Activated CD4-positive, CD25-positive, alpha-beta regulatory T cell treated with anti-CD3 and anti-CD28 coated beads, Interleukin-2, amount 50 U/mL, for 72 hours (primary cell): Measurements from ENCODE around the gene DIRAS1.
"Not testable (repeated sequence)": the region's sequence is repeated elsewhere in the genome, so short reads cannot be mapped to it uniquely, and the experiment has no call there.

Experiments used
- DNase-seq: peaks from one replicate; pipeline ENCODE4 v3.0.0; 2021

The DIRAS1 gene

DNA sequence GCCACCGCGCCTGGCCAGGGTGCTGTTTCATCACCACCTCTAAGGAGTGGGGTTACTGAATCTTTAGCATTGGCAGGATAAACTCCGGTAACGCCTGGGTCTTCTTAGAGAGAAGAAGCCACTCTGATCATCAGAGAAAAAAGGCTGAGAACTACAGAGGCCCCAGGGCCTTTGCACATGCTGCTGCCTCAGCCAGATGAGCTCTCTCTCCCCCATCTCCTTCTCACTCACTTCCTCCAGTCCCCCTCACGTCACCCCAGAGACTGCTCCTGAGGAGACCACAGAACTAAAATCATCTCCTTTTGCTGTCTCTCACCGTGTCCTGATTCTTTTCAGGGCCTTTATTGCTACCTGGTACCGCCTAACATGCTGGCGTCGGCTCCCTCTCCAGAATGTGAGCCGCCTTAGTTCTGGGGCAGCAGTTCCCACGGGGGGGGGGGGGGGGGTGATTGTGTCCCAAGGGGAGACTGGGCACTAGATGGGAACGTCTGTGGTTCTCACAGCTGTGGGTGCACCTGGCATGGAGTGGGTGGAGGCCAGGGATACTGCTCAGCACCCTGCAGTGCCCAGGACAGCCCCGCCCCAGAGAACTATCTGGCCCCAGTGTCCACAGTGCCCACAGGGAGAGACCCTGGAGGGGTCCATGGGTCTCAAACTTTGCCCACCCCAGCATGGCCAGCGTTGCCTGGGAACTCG is 5.1 kb upstream of the DIRAS1 start:
- DNase-seq = no peak

- DNase-seq = no peak
Measured at GRCh38 chr19:2724148-2724557, 3.0 kb upstream of the DIRAS1 start.

GRCh38 chr19:2723747-2724146 is 2.6 kb upstream of the DIRAS1 start:
- no peak for DNase-seq

DNA sequence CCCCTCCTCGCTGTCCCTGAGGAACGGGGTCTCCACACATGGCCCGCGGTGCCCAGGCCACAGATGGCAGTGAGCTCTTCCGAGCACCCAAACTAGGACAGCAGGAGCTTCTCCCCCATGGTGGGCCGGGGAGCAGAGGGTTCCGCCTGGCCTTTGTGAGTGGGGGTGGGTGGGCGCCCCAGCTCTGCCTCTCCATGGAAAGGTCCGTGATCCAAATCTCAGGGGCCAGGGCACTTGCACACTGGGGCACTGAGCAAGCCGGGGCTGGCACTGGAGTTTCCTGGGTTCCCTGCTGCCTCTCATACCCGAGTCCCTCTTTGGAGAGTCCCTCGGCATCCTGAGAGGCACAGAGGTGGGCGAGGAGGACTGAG is 2.2 kb upstream of the DIRAS1 start:
- no peak for DNase-seq

- DNase-seq = no peak
Measured at GRCh38 chr19:2722541-2723344, 1.6 kb upstream of the DIRAS1 start.

DNA sequence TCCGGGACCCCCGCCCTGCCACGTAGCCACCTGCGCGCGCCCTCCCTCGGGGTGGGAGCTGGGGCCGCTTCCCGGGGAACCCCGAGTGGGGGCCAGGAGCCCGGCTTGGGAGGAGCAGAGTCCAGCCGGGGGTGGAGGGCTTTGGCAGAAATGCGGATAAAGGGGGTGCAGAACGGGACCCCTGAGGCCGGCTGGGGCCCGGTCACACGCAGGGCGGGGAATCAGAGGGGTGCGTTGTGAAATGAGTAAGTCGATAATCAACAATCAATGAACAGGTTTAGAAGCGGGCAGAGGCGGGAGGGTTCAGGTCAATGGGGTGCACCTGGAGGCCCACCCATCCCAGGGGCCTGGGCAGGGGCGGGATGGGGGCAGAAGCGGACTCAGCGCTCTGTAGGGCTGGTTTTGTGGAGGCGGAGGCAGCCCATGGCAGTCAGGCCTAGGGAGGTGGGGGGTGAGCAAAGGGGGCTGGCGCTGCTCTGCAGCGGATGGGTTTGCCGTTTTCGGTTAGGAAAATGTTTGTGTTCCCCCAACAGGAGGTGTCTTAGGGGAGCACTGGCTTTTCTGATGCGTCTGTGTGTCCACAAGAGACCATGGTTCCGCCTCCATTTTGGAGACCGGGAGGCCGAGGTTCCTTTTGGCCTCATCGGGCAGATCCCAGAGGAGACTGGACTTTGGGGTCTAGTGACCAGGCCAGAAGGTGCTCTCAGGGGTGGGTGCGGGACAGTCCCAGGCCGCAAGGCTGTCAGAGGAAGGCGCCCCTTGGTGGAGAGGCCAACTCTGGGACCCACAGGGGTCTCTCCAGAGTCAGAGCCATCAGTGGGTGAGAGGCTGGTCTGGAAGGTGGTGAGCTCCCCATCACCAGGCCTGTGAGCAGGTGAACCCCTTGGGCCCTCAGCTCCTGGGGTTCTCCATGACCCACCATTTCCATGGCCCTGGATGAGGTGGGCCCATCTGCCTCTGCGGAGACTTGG is 683 bp upstream of the DIRAS1 start:
- DNase-seq = no peak

DNA sequence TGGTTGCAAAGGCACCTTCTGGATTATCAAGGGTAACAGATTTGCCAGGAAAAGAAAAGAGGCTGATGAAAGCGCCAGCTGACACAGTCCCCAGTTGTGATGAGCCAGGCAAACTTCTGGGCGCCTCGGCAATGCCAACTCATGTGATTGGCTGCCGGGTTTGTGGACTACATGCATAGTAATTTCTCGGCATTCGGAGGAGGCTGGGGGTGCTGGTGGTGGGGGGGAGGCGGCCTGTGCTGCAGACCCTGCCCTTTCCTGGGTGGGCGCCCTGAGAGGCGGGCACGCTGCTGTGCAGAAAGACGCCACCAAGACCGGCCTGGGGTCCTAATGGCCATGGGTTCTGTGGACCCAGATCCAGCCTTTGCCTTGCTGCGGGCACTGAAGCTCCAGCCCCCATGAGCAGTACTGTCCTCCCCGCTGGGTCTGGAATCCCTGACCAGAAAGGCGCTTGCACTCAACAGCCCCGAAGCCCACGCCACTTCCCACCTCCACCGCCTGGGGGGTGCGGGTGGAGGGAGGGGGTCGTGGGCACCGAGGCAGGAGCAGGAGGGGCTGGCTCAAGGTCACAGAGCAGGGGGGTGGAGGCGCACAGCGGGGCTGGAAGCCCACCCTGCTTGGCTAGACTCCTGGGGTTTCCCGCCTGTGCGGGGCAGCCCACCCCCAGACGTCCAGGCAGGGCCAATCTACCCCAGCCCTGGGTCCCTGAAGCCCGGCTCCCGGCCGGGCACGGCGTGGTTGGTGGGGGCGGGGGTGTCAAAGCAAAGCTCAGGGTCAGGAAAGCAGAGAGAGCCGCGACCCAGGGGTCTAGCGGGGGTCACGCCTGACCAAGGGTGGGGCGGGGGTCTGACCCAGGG is 1.0 kb downstream of the DIRAS1 start:
- no peak for DNase-seq

- DNase-seq = no peak
Measured at GRCh38 chr19:2719232-2719735, 1.9 kb downstream of the DIRAS1 start.

DNA sequence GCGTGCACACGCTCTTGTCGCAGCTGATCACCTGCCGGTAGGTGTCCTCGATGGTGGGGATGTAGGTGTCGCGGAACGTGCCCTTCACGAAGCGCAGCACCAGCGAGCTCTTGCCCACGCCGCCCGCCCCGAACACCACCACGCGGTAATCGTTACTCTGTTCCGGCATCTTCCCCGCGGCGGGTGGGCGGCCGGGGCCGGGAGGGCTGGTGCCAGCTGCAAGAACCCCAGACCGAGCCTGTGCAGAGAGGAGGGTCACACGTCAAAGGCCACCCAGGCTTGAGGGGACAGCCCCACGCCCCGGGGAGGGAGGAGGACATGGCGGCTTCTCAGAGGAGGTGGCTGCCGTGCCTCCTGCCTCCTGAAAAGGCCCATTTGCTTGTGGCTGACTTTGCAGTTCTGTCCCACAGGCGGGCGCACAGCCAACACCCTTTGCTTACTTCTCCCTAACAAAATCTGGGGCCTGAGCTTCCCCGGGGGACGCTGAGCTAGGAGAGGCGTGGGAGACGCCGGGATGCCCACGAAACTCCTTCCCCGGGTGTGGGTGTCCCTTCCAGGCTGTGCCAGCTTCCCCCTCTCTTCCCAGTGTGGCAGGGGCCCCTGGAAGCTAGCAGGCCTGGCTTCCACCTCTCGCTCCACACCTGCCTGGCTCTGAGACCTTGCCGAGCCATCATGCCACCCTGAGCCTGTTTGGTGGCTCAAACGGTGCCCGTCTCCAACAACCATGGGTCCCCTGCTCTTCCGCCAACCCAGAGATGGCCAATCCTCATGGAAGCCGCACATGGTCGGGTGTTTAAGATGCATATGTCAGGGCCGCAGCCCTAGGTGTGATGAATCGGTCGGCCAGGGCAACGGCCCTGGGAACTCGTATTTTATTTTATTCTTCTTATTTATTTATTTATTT is 3.3 kb downstream of the DIRAS1 start:
- no peak for DNase-seq

DNA sequence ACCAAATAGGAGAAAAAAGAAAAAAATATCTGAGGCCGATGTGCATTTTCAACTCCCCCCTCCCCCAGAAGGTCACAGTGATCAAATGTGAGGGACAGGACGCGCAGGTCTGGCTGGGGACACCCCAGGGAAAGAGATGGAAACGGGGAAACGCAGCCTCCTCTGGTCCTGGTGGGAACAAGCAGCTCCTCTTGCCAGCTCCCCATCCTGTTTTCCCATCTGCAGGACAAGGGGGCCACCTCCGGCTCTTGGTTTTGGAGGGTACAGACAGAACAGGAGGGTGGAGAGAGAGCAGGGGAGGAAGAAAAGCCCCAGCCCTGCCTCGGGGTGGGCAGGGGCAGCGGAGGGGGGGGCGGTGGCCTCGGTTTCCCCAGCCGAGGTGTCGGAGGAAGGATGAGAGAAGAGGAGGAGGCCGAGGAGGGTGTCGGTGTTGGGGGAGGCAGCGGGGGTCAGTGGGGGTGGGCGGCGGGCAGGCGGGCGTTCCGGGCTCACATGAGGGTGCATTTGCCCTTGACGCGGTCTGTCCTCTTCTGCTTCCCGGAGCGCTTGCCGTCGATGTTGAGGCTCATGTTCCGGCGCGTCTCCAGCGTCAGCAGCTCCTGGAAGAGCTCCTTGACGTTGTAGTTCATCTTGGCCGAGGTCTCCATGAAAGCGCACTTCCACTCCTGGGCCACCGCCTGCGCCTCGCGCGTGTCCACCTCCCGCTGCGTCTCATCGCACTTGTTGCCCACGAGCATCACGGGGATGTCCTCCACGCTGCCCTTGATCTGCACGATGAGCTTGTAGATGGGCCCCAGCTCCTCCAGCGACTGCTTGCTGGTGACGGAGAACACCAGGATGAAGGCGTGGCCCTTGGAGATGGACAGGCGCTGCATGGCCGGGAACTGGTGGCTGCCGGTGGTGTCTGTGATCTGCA is 4.2 kb downstream of the DIRAS1 start:
- DNase-seq = no peak

GRCh38 chr19:2716275-2716650 is 4.9 kb downstream of the DIRAS1 start:
- DNase-seq = no peak

GRCh38 chr19:2715470-2716274 is 5.5 kb downstream of the DIRAS1 start:
- DNase-seq = no peak

DNA sequence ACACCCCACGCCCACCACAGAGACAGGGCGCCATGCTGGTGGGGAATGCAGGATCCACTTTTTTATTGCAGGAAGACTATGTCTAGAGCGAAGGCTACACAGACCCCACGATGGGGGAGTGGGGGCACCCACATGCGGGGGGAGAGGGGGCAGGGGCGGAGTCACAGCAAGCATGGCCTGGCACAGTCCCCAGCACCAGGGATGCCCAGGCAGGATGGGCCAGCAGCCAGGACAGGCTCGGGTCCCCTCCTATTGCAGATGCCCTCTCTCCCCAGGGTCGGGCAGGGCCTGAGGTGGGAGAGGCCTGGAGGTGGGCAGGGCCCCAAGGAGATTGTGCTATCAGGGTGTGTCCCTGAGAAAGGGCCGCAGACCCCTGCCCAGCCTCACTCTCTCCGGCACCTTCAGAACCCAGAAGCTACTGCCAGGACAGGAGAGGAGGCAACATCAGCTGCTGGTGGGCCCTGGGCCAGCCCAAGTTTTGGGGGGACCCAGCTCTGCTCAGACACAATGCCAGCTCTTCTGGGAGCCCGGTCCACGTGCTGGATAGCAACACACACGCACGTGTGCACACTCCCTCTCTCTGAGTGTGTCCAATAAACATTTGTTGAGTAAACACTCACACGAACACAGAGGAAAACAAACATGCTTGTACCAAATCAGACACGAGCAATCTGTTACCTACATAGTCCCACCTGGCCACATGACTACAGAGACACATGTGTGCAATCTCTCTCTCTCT is 6.5 kb downstream of the DIRAS1 start:
- no peak for DNase-seq

- not testable (repeated sequence) for DNase-seq
Measured at GRCh38 chr19:2714102-2714501, 7.1 kb downstream of the DIRAS1 start.

- DNase-seq = not testable (repeated sequence)
Measured at GRCh38 chr19:2713170-2713569, 8.0 kb downstream of the DIRAS1 start.

- no peak for DNase-seq
Measured at GRCh38 chr19:2711875-2712205, 9.3 kb downstream of the DIRAS1 start.

DNA sequence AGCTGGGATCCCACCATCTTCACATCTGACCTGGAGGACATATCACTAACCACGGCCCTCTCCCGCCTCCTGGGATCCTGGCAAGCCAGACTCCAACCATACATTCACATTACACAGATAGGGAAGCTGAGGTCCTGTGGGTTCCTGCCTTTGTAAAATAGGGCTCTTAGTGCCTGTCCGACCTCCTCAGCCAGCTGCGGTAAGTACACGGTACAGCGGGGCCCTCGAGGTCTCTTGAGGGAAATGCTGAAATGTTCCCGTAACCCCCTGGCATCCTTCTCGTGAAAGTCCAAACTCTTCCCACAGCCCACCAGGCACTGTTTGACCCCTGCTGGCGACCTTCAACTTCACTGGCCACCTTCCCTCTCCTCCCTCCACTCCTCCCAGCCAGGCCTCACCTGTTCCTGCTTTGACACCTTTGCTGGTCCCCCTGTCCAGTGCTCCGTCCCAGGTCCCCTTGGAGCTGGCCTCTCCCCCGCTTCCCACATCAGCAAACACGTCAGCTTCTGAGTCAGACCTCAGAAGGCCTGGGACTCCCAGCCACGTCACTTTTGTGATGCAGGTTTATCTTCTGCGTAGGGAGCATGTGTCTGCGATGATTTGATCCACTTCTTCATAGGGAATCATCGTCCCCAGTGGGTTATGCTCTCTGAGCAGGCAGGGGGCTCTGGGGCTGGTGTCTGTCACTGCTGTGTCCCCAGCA is 9.8 kb downstream of the DIRAS1 start:
- DNase-seq = no peak

DNA sequence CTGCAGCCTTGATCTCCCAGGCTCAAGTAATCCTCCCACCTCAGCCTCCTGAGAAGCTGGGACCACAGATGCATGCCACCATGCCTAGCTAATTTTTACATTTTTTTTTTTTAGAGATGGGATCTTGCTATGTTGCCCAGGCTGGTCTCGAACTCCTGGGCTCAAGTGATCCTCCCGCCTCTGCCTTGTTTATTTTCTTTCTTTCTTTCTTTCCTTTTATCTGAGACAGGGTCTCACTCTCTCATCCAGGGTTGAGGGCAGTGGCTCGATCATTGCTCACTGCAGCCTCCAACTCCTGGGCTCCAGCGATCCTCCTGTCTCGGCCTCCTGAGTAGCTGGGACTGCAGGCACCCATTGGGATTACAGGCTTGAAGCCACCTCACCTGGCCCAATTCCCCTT is 14.9 kb downstream of the DIRAS1 start:
- DNase-seq = no peak
